Hepatocyte (in vitro differentiated cells): ENCODE measurements around the gene BCAS3.

Source experiments
- EZH2 ChIP-seq: fragments of 200-600 bp; sonication (generic); IDR thresholded peaks from 2 replicates; pipeline ENCODE4 v1.6.1; 2016; ENCODE audit warnings: antibody characterized with exemption, mild to moderate bottlenecking, borderline replicate concordance
- EZH2phosphoT487 ChIP-seq: fragments of 200-600 bp; sonication (generic); IDR thresholded peaks from one replicate; pipeline ENCODE4 v1.6.1; 2018; ENCODE audit warnings: antibody characterized with exemption, mild to moderate bottlenecking, low read depth, moderate library complexity; ENCODE audit not compliant: unreplicated experiment, severe bottlenecking
- TF ChIP-seq, protein P1 (sequence below): fragments of 200-600 bp; sonication (generic); IDR thresholded peaks from 2 replicates; pipeline ENCODE4 v1.5.1; 2016; ENCODE audit warnings: antibody characterized with exemption, mild to moderate bottlenecking; ENCODE audit not compliant: poor library complexity

DNA sequence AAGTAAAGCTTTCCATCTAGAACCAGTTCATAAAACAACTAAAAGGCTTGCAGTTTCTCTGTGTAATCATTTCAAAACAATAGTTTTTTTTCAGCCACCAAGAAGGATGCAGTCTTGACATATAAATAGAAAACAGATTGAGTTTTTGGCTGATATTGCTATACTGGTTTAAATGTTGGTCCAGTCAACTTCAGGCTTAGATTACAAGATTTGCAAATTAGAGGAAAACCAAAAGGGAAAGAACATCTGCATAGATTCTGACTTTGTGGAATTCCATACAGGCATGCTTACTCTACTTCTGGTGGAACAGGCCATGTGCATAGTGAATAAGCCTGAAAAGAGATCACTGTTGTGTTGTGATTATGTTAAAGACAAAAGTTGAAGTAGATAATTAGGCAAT lies 150.3 kb downstream of the BCAS3 start:
- no peak for TF ChIP-seq EZH2phosphoT487
- TF ChIP-seq, protein P1, sequence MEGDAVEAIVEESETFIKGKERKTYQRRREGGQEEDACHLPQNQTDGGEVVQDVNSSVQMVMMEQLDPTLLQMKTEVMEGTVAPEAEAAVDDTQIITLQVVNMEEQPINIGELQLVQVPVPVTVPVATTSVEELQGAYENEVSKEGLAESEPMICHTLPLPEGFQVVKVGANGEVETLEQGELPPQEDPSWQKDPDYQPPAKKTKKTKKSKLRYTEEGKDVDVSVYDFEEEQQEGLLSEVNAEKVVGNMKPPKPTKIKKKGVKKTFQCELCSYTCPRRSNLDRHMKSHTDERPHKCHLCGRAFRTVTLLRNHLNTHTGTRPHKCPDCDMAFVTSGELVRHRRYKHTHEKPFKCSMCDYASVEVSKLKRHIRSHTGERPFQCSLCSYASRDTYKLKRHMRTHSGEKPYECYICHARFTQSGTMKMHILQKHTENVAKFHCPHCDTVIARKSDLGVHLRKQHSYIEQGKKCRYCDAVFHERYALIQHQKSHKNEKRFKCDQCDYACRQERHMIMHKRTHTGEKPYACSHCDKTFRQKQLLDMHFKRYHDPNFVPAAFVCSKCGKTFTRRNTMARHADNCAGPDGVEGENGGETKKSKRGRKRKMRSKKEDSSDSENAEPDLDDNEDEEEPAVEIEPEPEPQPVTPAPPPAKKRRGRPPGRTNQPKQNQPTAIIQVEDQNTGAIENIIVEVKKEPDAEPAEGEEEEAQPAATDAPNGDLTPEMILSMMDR: no peak
- no peak for TF ChIP-seq EZH2
